GM12891 (cell line): ENCODE data around the gene CFAP46.

Experiments used
- POLR2A ChIP-seq: IDR thresholded peaks from 2 replicates; pipeline ENCODE4 v1.6.1; 2011; ENCODE audit warnings: low read depth, low read length, control low read depth
- POLR2AphosphoS5 ChIP-seq: IDR thresholded peaks from 2 replicates; pipeline ENCODE4 v1.6.1; 2011; ENCODE audit warnings: low read depth, low read length, control low read depth
- TAF1 ChIP-seq: IDR thresholded peaks from 2 replicates; pipeline ENCODE4 v1.6.1; 2011; ENCODE audit warnings: low read depth, low read length, control low read depth

DNA sequence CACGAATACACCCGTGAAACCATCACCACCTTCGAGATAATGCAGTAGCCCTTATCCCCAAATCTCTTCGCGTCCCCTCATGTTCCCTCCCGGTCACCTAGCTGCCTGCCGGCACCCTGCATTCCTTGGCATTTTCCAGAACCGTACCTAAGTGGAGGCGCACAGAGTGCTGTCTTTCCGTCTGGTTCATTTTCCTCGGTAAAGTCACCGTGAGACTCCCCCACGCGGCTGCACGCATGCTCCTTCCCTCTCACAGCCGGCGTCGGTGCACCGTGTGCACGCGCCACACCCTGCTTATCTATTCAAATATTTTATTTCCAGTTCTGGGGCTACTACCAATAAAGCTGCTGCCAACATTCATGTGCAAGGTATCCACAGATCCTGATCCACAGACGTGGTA is 90.9 kb downstream of the CFAP46 start:
- TF ChIP-seq POLR2A (no peak), TAF1 (no peak), POLR2AphosphoS5 (no peak)
